GM12873 (cell line): ENCODE data around the gene C20orf202.

Experiments
- CTCF ChIP-seq: IDR thresholded peaks from 2 replicates; pipeline ENCODE4 v1.5.1; 2012; ENCODE audit warnings: low read depth, mild to moderate bottlenecking, moderate library complexity, low read length, control low read depth; ENCODE audit not compliant: insufficient read depth; ENCODE audit errors: missing control alignments

Gene C20orf202

GRCh38 chr20:1198751-1199150 lies 4.5 kb upstream of the C20orf202 start:
- TF ChIP-seq CTCF, result no peak

GRCh38 chr20:1199212-1199873 lies 3.9 kb upstream of the C20orf202 start:
- no peak for TF ChIP-seq CTCF

GRCh38 chr20:1199964-1200363 lies 3.3 kb upstream of the C20orf202 start:
- TF ChIP-seq CTCF, result no peak

GRCh38 chr20:1203630-1204029 lies 376 bp downstream of the C20orf202 start:
- TF ChIP-seq CTCF, result no peak

- TF ChIP-seq CTCF, result no peak
Observed at GRCh38 chr20:1204113-1204512, 859 bp downstream of the C20orf202 start.

- no peak for TF ChIP-seq CTCF
Observed at GRCh38 chr20:1204576-1204975, 1.3 kb downstream of the C20orf202 start.

- no peak for TF ChIP-seq CTCF
Observed at GRCh38 chr20:1205802-1206201, 2.5 kb downstream of the C20orf202 start.
